GM12878 (cell line): ENCODE measurements around the gene PLXNA2. TPM values are rescaled to one million over a fixed set of nuclear protein-coding genes. Genes with fewer than 3 reads are reported as not detected.

Source experiments
- ATAC-seq: fragments of 200-7000 bp; cut with Tn5 transposase; 3 replicates; pipeline ENCODE4 v1.9.1; 2020; ENCODE audit warnings: mild to moderate bottlenecking, moderate library complexity
- BruUV-seq: library from RNA; stranded (reverse); fragments of 400-500 nt; replicated peaks from 2 replicates; lab custom pipeline; 2021; lab: Mats Ljungman, UMichigan
- CTCF ChIA-PET: fragments of 300-600 bp; sonication (Branson Sonifier 250); formaldehyde crosslinking; extraction: SDS; loops from one replicate; lab custom pipeline; 2021; ENCODE audit warnings: inconsistent platforms; lab: Yijun Ruan, JAX
- POLR2A ChIA-PET: fragments of 350-600 bp; formaldehyde crosslinking; extraction: SDS; loops from one replicate; lab custom pipeline; 2021; ENCODE audit warnings: inconsistent platforms; lab: Charles Lee
- RAD21 ChIA-PET: fragments of 300-600 bp; sonication (Branson Sonifier 250); formaldehyde crosslinking; loops from one replicate; lab custom pipeline; 2023; ENCODE audit warnings: antibody characterized with exemption; ENCODE audit not compliant: unreplicated experiment; lab: Charles Lee
- SMC1A ChIA-PET: fragments of 300-600 bp; sonication (Branson Sonifier 250); formaldehyde crosslinking; loops from one replicate; lab custom pipeline; 2023; ENCODE audit not compliant: unreplicated experiment, uncharacterized antibody; lab: Charles Lee
- DNase-seq: peaks from one replicate; pipeline ENCODE4 v3.0.0-alpha.2; 2011; ENCODE audit warnings: low read depth, low spot score
- FAIRE-seq: peaks from 3 replicates; lab custom pipeline; 2011; peaks lifted over from hg19 to GRCh38; lab: Jason Lieb, UNC
- H2AFZ ChIP-seq: 2 replicates; pipeline ENCODE4 v1.6.0; 2011; ENCODE audit warnings: low read depth, low read length, control low read depth; ENCODE audit not compliant: control insufficient read depth
- H3K27ac ChIP-seq: 2 replicates; pipeline ENCODE4 v1.5.1; 2011; ENCODE audit warnings: control low read depth; ENCODE audit not compliant: control insufficient read depth, insufficient read depth
- H3K27me3 ChIP-seq, 2 experiments: replicated peaks in 1 of 2; 2 replicates each; pipeline versions ENCODE4 v1.6.0 to v1.6.1; 2011; ENCODE audit warnings: low read length in 1 of 2; ENCODE audit not compliant: control insufficient read depth in 2 of 2, insufficient read depth in 2 of 2
- H3K36me3 ChIP-seq, 2 experiments: 2 replicates each; pipeline ENCODE4 v1.5.1; 2011; ENCODE audit warnings: low read length in 1 of 2; ENCODE audit not compliant: control insufficient read depth in 2 of 2, insufficient read depth in 2 of 2
- H3K4me1 ChIP-seq: 2 replicates; pipeline ENCODE4 v1.6.1; 2011; ENCODE audit warnings: mild to moderate bottlenecking, low read length, moderate library complexity, mixed read lengths; ENCODE audit not compliant: control insufficient read depth, insufficient read depth
- H3K4me2 ChIP-seq: 2 replicates; pipeline ENCODE4 v1.6.0; 2011; ENCODE audit warnings: control low read depth; ENCODE audit not compliant: control insufficient read depth, insufficient read depth
- H3K4me3 ChIP-seq: fragments of 200-600 bp; sonication (generic); 2 replicates; pipeline ENCODE4 v1.5.1; 2016
- H3K79me2 ChIP-seq: 2 replicates; pipeline ENCODE4 v1.6.0; 2011; ENCODE audit warnings: low read length; ENCODE audit not compliant: control insufficient read depth, insufficient read depth
- H3K9ac ChIP-seq: 2 replicates; pipeline ENCODE4 v1.8.0; 2011; ENCODE audit warnings: low read length, control low read depth, mixed read lengths; ENCODE audit not compliant: control insufficient read depth, insufficient read depth
- H3K9me3 ChIP-seq: replicated peaks from 3 replicates; pipeline ENCODE4 v1.5.1; 2011; ENCODE audit warnings: mild to moderate bottlenecking, low read length; ENCODE audit not compliant: control insufficient read depth, insufficient read depth
- H4K20me1 ChIP-seq: 2 replicates; pipeline ENCODE4 v1.6.0; 2011; ENCODE audit not compliant: control insufficient read depth, insufficient read depth
- BACH1 ChIP-seq: fragments of 450-650 bp; IDR thresholded peaks from 2 replicates; pipeline ENCODE4 v1.6.1; 2017; ENCODE audit warnings: mild to moderate bottlenecking, borderline replicate concordance
- BCL3 ChIP-seq: IDR thresholded peaks from 2 replicates; pipeline ENCODE4 v1.6.1; 2011; ENCODE audit warnings: borderline replicate concordance, low read depth, mild to moderate bottlenecking, moderate library complexity, low read length; ENCODE audit not compliant: insufficient read depth, poor library complexity, severe bottlenecking
- CBX5 ChIP-seq: sonication (generic); IDR thresholded peaks from 2 replicates; pipeline ENCODE4 v1.6.1; 2016; ENCODE audit warnings: low read depth, moderate library complexity, mild to moderate bottlenecking, inconsistent platforms
- CEBPB ChIP-seq, 2 experiments: fragments of 150-350 bp in 1 of 2; IDR thresholded peaks; 2 replicates each; pipeline ENCODE4 v1.6.1; 2012 to 2014; ENCODE audit warnings: low read depth in 2 of 2, low read length in 2 of 2, borderline replicate concordance in 1 of 2, inconsistent platforms in 1 of 2
- ETV6 ChIP-seq, 2 experiments: fragments of 450-650 bp in 1 of 2; IDR thresholded peaks in 1 of 2; conservative IDR thresholded peaks in 1 of 2; 2 replicates each; pipeline ENCODE4 v1.6.1; 2014; ENCODE audit warnings: antibody characterized with exemption in 1 of 2, borderline replicate concordance in 1 of 2, low read depth in 1 of 2, mild to moderate bottlenecking in 1 of 2, moderate library complexity in 1 of 2
- HSF1 ChIP-seq: fragments of 150-350 bp; IDR thresholded peaks from 2 replicates; pipeline ENCODE4 v1.6.1; 2014; ENCODE audit warnings: mild to moderate bottlenecking, low read depth, low read length
- MEF2B ChIP-seq: fragments of 450-650 bp; IDR thresholded peaks from 2 replicates; pipeline ENCODE4 v1.6.1; 2018; ENCODE audit warnings: mild to moderate bottlenecking, moderate library complexity; ENCODE audit not compliant: partially characterized antibody, poor library complexity, severe bottlenecking
- NR2C2 ChIP-seq: IDR thresholded peaks from 2 replicates; pipeline ENCODE4 v1.6.1; 2011; ENCODE audit warnings: borderline replicate concordance, low read depth; ENCODE audit not compliant: control insufficient read depth, insufficient read length
- POLR2AphosphoS2 ChIP-seq: IDR thresholded peaks from 2 replicates; pipeline ENCODE4 v1.6.1; 2011; ENCODE audit warnings: low read depth, mild to moderate bottlenecking, low read length, improper control_type of control experiment, moderate library complexity
- RUNX3 ChIP-seq: IDR thresholded peaks from 2 replicates; pipeline ENCODE4 v1.6.1; 2012; ENCODE audit warnings: low read length, inconsistent platforms
- SREBF2 ChIP-seq: IDR thresholded peaks from 2 replicates; pipeline ENCODE4 v1.6.1; 2012; ENCODE audit warnings: mild to moderate bottlenecking, low read length
- TAF1 ChIP-seq: IDR thresholded peaks from 2 replicates; pipeline ENCODE4 v1.6.1; 2011; ENCODE audit warnings: mild to moderate bottlenecking, low read depth, low read length, borderline replicate concordance
- TCF7 ChIP-seq: IDR thresholded peaks from 2 replicates; pipeline ENCODE4 v1.6.1; 2014; ENCODE audit warnings: antibody characterized with exemption, borderline replicate concordance
- YY1 ChIP-seq: IDR thresholded peaks from 2 replicates; pipeline ENCODE4 v1.6.1; 2011; ENCODE audit warnings: low read depth, mild to moderate bottlenecking, low read length
- ZBTB4 ChIP-seq: fragments of 450-650 bp; formaldehyde crosslinking; IDR thresholded peaks from 2 replicates; pipeline ENCODE4 v1.4.0; 2022; ENCODE audit warnings: mild to moderate bottlenecking, moderate library complexity
- ZNF384 ChIP-seq: IDR thresholded peaks from 2 replicates; pipeline ENCODE4 v1.6.1; 2012; ENCODE audit warnings: low read depth, mild to moderate bottlenecking, low read length, improper control_type of control experiment, borderline replicate concordance
- WGBS: methylation state at CpG from one replicate; pipeline ENCODE4 v1.1.6; 2016; ENCODE audit warnings: low lambda C conversion rate; ENCODE audit not compliant: insufficient replicate concordance, insufficient coverage; ENCODE audit errors: missing lambda C conversion rate; 5-methylcytosine and 5-hydroxymethylcytosine counted together
- in situ Hi-C: fragments of 300-500 bp; cut with MboI; formaldehyde crosslinking; loops from 9 replicates; pipeline ENCODE4 v1.14.3; 2018; ENCODE audit warnings: mixed read lengths
- intact Hi-C: fragments of 100-400 bp; cut with micrococcal nuclease; formaldehyde crosslinking; loops from one replicate; pipeline ENCODE4 v1.14.2; 2022; ENCODE audit not compliant: unreplicated experiment
- polyA plus RNA-seq, 11 experiments: library from polyadenylated mRNA; depleted of rRNA in 4 of 11; unstranded in 6 of 11; stranded (reverse) in 5 of 11; fragments of >200 nt; fragmentation: Nextera tagmentation in 4 of 11; fragmentation: Illumina TruSeq in 1 of 11; extraction: Ambion mirVana in 4 of 11; extraction: Trizol in 1 of 11; gene quantifications; 1 replicate in 1 of 11; 2 replicates in 10 of 11; pipeline versions ENCODE4 v1.2.1 to v1.2.3, GENCODE V29; 2011 to 2016; ENCODE audit warnings: inconsistent platforms in 2 of 11, missing spikeins in 2 of 11, low read depth in 1 of 11
- total RNA-seq, 4 experiments: library from RNA; depleted of rRNA in 3 of 4; stranded (reverse); fragments of >200 nt in 3 of 4; fragmentation: Illumina TruSeq in 1 of 4; extraction: Trizol in 1 of 4; gene quantifications; 2 replicates each; pipeline versions ENCODE4 v1.2.1 to v1.2.3, GENCODE V29; 2013 to 2021
- TF ChIP-seq, protein P1 (sequence below): IDR thresholded peaks from 2 replicates; pipeline ENCODE4 v1.6.1; 2012; ENCODE audit warnings: low read length, inconsistent platforms

PLXNA2 gene
- total and polyA plus RNA-seq, 10 of the 15 experiments (the other 5 are each of a cell fraction or from before 2014, with no cell fraction given), result under 0.01 to 0.08 (median 0.07) TPM; not detected in 4

DNA sequence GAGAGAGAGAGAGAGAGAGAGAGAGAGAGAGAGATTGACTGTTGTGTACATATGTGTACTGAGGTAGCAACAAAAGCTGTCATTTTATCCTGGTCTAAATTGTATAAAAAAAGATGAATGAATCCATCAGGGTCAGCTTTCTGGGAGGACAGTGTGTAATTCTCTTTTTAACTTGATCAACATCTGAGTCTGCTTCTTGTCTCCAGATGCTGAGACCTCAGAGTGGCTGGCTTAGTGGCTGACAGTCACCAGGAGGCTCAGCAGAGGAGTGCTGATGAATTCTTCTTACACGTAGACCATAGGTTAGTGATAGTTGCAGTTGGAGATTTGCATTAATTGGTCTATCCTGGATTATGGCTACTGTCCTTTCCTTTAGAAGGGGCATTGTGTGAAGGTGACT, 28.5 kb upstream of the PLXNA2 start:
- H3K27me3 ChIP-seq, result peaks cover 1 to 23% of the 10 kb centered on the region in 2 experiments; a peak in 3 of 4 replicates
- H3K79me2 ChIP-seq, result no peaks in the 10 kb centered on the region
- no peaks in the 10 kb centered on the region for H4K20me1 ChIP-seq
- H3K9ac ChIP-seq, result no peak overlapping the region
- H3K36me3 ChIP-seq, result no peaks in the 10 kb centered on the region
- H3K9me3 ChIP-seq, result no peaks in the 10 kb centered on the region
- in situ Hi-C loops, result no loop called here
- H2AFZ ChIP-seq, result no peak overlapping the region
- H3K4me1 ChIP-seq, result no peaks in the 10 kb centered on the region
- no peak overlapping the region for H3K4me2 ChIP-seq
- CTCF ChIA-PET, result no interaction called here
- DNase-seq, result no peak
- RAD21 ChIA-PET, result no interaction called here
- SMC1A ChIA-PET, result no interaction called here
- intact Hi-C loops, result no loop called here
- ATAC-seq, result no peak
- 24% methylated on average over 1 of the region's 1 CpG for WGBS
- no TSS peak for BruUV-seq
- H3K4me3 ChIP-seq, result no peak overlapping the region
- POLR2A ChIA-PET, result no interaction called here
- no peak overlapping the region for H3K27ac ChIP-seq
- no peak for FAIRE-seq
- no peak for TF ChIP-seq TCF7
- no peak for TF ChIP-seq HSF1
- no peak for TF ChIP-seq CEBPB (IDR thresholded peaks at IDR 0.05; ENCODE audit: borderline replicate concordance in 1 of 2, low read depth in 2 of 2, low read length in 2 of 2)
- TF ChIP-seq CBX5, result no peak
- TF ChIP-seq BCL3, result no peak
- no peak for TF ChIP-seq MEF2B
- no peak for TF ChIP-seq ETV6 (conservative IDR thresholded peaks at IDR 0.05 in 1 of 2, IDR thresholded peaks at IDR 0.05 in 1 of 2; ENCODE audit: borderline replicate concordance in 1 of 2, low read depth in 1 of 2)
- TF ChIP-seq POLR2AphosphoS2, result no peak
- TF ChIP-seq, protein P1, sequence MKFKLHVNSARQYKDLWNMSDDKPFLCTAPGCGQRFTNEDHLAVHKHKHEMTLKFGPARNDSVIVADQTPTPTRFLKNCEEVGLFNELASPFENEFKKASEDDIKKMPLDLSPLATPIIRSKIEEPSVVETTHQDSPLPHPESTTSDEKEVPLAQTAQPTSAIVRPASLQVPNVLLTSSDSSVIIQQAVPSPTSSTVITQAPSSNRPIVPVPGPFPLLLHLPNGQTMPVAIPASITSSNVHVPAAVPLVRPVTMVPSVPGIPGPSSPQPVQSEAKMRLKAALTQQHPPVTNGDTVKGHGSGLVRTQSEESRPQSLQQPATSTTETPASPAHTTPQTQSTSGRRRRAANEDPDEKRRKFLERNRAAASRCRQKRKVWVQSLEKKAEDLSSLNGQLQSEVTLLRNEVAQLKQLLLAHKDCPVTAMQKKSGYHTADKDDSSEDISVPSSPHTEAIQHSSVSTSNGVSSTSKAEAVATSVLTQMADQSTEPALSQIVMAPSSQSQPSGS, result no peak
- no peak for TF ChIP-seq TAF1
- TF ChIP-seq ZNF384, result no peak
- no peak for TF ChIP-seq YY1
- no peak for TF ChIP-seq RUNX3
- TF ChIP-seq ZBTB4 (CRISPR knock-in tag), result no peak
- TF ChIP-seq SREBF2, result no peak
- no peak for TF ChIP-seq BACH1
- no peak for TF ChIP-seq NR2C2
